Stimulated activated CD8-positive, alpha-beta memory T cell treated with anti-CD3 and anti-CD28 coated beads, Interleukin-4, amount 100 ng/mL, for 24 hours (primary cell): ENCODE data around the gene USP40.

Source experiments
- DNase-seq: peaks from one replicate; pipeline ENCODE4 v3.0.0-alpha.2; 2020; ENCODE audit warnings: low read depth

USP40 gene

DNA sequence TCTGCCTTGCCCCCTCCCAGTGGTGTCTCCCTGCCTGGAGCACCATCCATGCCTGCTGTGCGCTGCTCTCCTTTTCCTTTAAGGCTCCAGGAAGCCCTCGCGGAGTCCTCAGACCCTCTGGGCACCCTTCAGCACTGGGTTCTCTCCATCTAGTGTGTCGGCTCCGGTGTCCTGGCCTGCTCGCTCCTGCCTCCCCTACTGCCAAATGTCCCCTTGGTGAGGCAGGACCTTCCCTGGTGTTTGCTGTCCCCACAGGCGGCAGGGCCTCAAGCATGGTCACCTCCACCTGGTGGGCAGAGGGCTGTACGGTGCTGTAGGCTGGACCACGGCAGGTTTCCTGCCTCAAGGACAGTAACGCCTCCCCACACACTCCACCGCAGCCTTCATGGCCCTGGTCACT lies 122.1 kb downstream of the USP40 start:
- no peak for DNase-seq

DNA sequence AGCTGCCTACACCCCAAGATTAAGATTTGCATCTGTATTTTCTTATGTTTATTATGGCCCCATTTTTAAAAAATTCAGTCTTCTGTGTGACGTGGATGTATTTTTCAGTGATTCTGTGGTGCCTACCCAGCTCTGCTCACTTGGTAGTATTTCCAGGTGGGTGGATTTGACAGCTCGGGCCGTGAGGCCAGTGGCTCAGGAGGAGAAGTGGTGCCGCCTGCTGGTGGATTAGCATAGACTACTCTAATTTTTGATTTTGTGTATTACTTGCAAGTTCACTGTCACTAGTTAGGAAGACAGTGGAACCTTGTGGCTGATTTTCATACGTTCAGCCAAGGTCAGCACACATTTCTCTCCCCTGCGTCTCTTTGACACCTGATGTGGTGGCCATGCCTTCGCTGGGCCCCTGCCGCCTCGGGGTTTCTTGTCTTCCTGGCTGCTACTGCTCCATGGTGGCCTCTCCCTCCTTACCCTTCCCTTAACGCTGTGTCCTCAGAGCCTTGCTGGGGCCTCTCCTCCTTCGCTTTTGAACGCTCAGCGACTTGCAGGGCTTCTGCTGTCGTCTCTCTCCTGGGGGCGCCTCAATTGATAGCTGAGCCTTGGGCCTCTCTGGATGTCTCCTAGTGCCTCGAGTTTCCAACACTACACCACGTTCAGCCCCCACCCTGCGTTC lies 122.9 kb downstream of the USP40 start:
- DNase-seq = peak; percentile 71

- no peak for DNase-seq
These were observed 124.6 kb downstream of the USP40 start for GRCh38 chr2:233442028-233442310.

DNA sequence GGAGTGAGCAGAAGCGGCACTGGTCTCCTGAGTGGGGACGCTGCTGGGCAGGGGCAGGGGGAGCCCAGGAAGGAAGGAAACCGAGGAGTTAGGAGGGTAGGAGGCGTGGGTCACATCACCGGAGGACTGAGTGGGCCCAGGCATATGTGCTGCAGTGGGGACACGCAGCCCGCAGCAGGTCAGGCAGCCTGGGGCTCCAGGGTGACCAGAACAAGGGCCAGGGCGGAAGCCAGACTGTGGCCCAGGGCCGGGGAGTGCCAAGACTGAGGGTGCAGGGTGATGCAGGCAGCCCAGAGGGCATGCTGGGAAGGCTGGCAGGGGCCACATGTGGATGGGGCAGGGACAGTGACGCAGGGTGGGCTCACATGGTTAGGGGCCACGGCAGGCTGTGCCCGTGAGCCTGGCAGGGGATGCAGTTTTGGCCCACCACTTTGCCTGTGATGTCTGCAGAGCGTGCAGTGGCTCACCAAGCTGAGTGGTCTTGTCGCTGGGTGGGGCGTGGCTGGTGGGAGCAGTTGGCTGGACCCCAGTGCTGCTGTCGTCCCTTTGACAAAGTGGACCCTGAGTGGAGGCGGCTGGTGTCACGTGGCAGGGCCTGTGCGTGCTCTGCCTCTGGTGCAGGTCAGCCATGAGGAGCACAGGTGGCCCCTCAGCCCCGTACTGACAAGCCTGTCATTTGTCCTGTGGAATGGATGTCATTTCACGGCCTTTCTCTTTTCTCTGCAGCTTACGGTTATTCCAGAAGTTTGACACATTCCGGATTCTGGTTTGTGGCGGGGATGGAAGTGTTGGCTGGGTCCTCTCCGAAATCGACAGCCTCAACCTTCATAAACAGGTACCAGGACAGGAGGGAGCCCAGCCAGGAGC lies 125.2 kb downstream of the USP40 start:
- DNase-seq = no peak

GRCh38 chr2:233440714-233441113 lies 125.9 kb downstream of the USP40 start:
- DNase-seq = no peak

- DNase-seq = no peak
These were observed 126.3 kb downstream of the USP40 start for GRCh38 chr2:233440314-233440713.

- no peak for DNase-seq
These were observed 127.4 kb downstream of the USP40 start for GRCh38 chr2:233439191-233439590.

- no peak for DNase-seq
These were observed 127.9 kb downstream of the USP40 start for GRCh38 chr2:233438573-233439147.

GRCh38 chr2:233437439-233437955 lies 129.1 kb downstream of the USP40 start:
- DNase-seq = no peak

GRCh38 chr2:233436691-233437438 lies 129.7 kb downstream of the USP40 start:
- no peak for DNase-seq

GRCh38 chr2:233436191-233436581 lies 130.4 kb downstream of the USP40 start:
- DNase-seq = no peak

GRCh38 chr2:233435436-233436190 lies 131.0 kb downstream of the USP40 start:
- DNase-seq = no peak

DNA sequence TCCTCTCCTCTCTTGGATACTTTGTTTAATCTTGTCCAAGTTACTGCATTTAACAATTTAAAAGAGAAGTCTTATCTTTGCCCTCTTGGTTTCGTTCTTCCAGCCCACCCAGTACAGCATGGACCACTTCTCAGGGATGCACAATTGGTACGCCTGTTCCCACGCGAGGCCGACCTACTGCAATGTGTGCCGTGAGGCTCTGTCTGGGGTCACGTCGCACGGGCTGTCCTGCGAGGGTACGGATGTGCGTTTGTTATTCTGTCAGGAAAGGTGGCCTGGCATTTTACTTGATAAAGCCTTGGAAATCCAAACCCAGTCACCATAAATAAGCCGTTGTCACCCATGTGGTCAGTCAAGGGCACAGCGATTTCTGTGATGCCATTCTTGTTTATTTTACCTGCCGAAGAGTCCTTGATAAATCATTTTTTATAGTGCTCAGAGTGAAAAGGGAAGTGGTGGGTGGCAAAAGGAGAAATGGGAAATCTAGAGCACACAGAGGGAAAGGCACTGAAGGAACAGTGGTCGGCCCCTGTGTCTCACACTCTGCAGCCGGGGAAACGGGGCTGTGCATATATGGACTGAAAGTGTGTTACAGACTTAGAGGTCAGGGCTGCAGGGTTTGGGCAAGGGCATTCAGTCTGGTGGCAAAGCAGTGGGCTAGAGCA lies 131.8 kb downstream of the USP40 start:
- no peak for DNase-seq

- no peak for DNase-seq
These were observed 132.8 kb downstream of the USP40 start for GRCh38 chr2:233433794-233434193.

- no peak for DNase-seq
These were observed 133.6 kb downstream of the USP40 start for GRCh38 chr2:233433029-233433428.

GRCh38 chr2:233430651-233431050 lies 135.9 kb downstream of the USP40 start:
- DNase-seq = no peak

GRCh38 chr2:233430081-233430480 lies 136.5 kb downstream of the USP40 start:
- DNase-seq = no peak

- DNase-seq = no peak
These were observed 137.2 kb downstream of the USP40 start for GRCh38 chr2:233429175-233429897.

DNA sequence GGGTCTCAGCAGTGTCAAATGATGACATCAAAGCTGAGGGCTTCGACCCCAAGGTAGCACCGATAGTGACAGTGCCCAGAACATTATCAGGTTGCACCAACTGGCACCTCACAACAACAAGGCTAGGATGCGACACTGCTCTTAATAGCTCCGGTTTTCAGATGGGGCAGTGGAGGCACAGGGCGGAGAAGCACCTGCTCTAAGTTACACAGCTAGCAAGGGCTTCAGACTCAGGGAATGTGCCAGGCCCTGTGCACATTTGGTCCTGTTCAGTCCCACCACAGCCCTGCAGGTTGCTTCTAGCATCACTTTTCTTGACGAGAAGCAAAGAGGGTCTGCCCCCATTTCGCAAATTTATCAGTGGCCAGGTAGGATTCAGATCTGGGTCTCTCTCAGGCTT lies 138.1 kb downstream of the USP40 start:
- no peak for DNase-seq

- DNase-seq = no peak
These were observed 138.6 kb downstream of the USP40 start for GRCh38 chr2:233428008-233428407.
